ENCODE data around the gene HOXA13.

The HOXA13 gene

GRCh38 chr7:27169658-27170425 is 30.0 kb downstream of the HOXA13 start (continued):
- TF ChIP-seq ZBTB48 (tag by site-specific recombination; IDR thresholded peaks at IDR 0.05), result peak; percentile 37; the same call in 1 of the 2 replicates
- 0 out of 2 replicates have a peak, but pooled peaks have one; percentile 19 for TF ChIP-seq SP3 (tag by site-specific recombination; IDR thresholded peaks at IDR 0.05)
- no peak for TF ChIP-seq SETDB1 (IDR thresholded peaks at IDR 0.05; ENCODE audit: insufficient read length, low read length)
- peak; percentile 63 for TF ChIP-seq IKZF3 (tag by site-specific recombination; IDR thresholded peaks at IDR 0.05)
- no peak for TF ChIP-seq ZNF248 (tag by site-specific recombination; IDR thresholded peaks at IDR 0.05)
- TF ChIP-seq BCL11A (tag by site-specific recombination; IDR thresholded peaks at IDR 0.05; ENCODE audit: low read depth), result peak; percentile 65; the same call in 1 of the 2 replicates
- peak; percentile 56 for TF ChIP-seq SP2 (tag by site-specific recombination; IDR thresholded peaks at IDR 0.05)
- peak; percentile 53; the same call in 1 of the 2 replicates for TF ChIP-seq ZBTB17 (tag by site-specific recombination; IDR thresholded peaks at IDR 0.05)
- TF ChIP-seq ZNF677 (tag by site-specific recombination; IDR thresholded peaks at IDR 0.05), result no peak
- no peak for TF ChIP-seq ATF2 (tag by site-specific recombination; IDR thresholded peaks at IDR 0.05; ENCODE audit: low read depth)
- TF ChIP-seq REPIN1 (tag by site-specific recombination; IDR thresholded peaks at IDR 0.05; ENCODE audit: low read depth), result no peak
- peak; percentile 61; the same call in 1 of the 2 replicates for TF ChIP-seq ZBTB10 (tag by site-specific recombination; IDR thresholded peaks at IDR 0.05)
- peak; percentile 96 for TF ChIP-seq PATZ1 (tag by site-specific recombination; IDR thresholded peaks at IDR 0.05)
- TF ChIP-seq KLF7 (tag by site-specific recombination; IDR thresholded peaks at IDR 0.05; ENCODE audit: borderline replicate concordance), result 0 out of 2 replicates have a peak, but pooled peaks have one; percentile 33
- 0 out of 2 replicates have a peak, but pooled peaks have one; percentile 26 for TF ChIP-seq KLF17 (tag by site-specific recombination; IDR thresholded peaks at IDR 0.05)
- no peak for TF ChIP-seq PRDM1 (tag by site-specific recombination; IDR thresholded peaks at IDR 0.05)
- TF ChIP-seq ZNF302 (tag by site-specific recombination; IDR thresholded peaks at IDR 0.05; ENCODE audit: low read depth), result no peak
- TF ChIP-seq ZNF513 (tag by site-specific recombination; IDR thresholded peaks at IDR 0.05), result no peak
- TF ChIP-seq PRDM10 (tag by site-specific recombination; IDR thresholded peaks at IDR 0.05), result peak; percentile 72; the same call in 1 of the 2 replicates
- peak; percentile 58; the same call in 1 of the 2 replicates for TF ChIP-seq BCL11B (tag by site-specific recombination; IDR thresholded peaks at IDR 0.05; ENCODE audit: low read depth)
- peak; percentile 70 for TF ChIP-seq ZNF366 (tag by site-specific recombination; conservative IDR thresholded peaks at IDR 0.05)
- TF ChIP-seq ZXDB (tag by site-specific recombination; IDR thresholded peaks at IDR 0.05), result no peak
- TF ChIP-seq GLIS1 (tag by site-specific recombination; IDR thresholded peaks at IDR 0.05), result peak; percentile 72
- TF ChIP-seq ZNF600 (tag by site-specific recombination; IDR thresholded peaks at IDR 0.05), result no peak
